Astrocyte (in vitro differentiated cells and primary cell): ENCODE results near the gene OR1N2. TPM values are rescaled to one million over a fixed set of nuclear protein-coding genes. Genes with fewer than 3 reads are reported as not detected.
"Not testable (repeated sequence)": the region's sequence is repeated elsewhere in the genome, so short reads cannot be mapped to it uniquely, and the experiment has no call there.

ENCODE experiments used
- DNase-seq: peaks from one replicate; pipeline ENCODE4 v3.0.0-alpha.2; 2010; ENCODE audit warnings: low read depth
- FAIRE-seq: peaks from 2 replicates; lab custom pipeline; 2011; peaks lifted over from hg19 to GRCh38; lab: Jason Lieb, UNC
- H2AFZ ChIP-seq: 2 replicates; pipeline ENCODE4 v1.6.0; 2012; ENCODE audit warnings: low read depth, low read length, inconsistent platforms
- H3K27ac ChIP-seq: 2 replicates; pipeline ENCODE4 v1.5.1; 2011; ENCODE audit warnings: low read depth, low read length, inconsistent platforms
- H3K27me3 ChIP-seq: 2 replicates; pipeline ENCODE4 v1.6.0; 2011; ENCODE audit warnings: low read length, inconsistent platforms; ENCODE audit not compliant: insufficient read depth
- H3K36me3 ChIP-seq: 2 replicates; pipeline ENCODE4 v1.5.1; 2011; ENCODE audit warnings: low read length, inconsistent platforms; ENCODE audit not compliant: insufficient read depth
- H3K4me1 ChIP-seq: 2 replicates; pipeline ENCODE4 v1.5.1; 2011; ENCODE audit warnings: low read length, inconsistent platforms; ENCODE audit not compliant: insufficient read depth
- H3K4me2 ChIP-seq: 2 replicates; pipeline ENCODE4 v1.6.0; 2012; ENCODE audit warnings: low read length, inconsistent platforms
- H3K4me3 ChIP-seq: 2 replicates; pipeline ENCODE4 v1.5.1; 2011; ENCODE audit warnings: low read depth, mild to moderate bottlenecking, low read length, inconsistent platforms; ENCODE audit not compliant: insufficient read depth
- H3K79me2 ChIP-seq: 2 replicates; pipeline ENCODE4 v1.6.0; 2012; ENCODE audit warnings: mild to moderate bottlenecking, low read length, inconsistent platforms; ENCODE audit not compliant: insufficient read depth
- H3K9ac ChIP-seq: 2 replicates; pipeline ENCODE4 v1.6.0; 2012; ENCODE audit warnings: mild to moderate bottlenecking, low read length, inconsistent platforms
- H3K9me3 ChIP-seq: 2 replicates; pipeline ENCODE4 v1.5.1; 2012; ENCODE audit warnings: low read depth, mild to moderate bottlenecking, low read length, inconsistent platforms; ENCODE audit not compliant: insufficient read depth
- H4K20me1 ChIP-seq: 2 replicates; pipeline ENCODE4 v1.6.0; 2012; ENCODE audit warnings: low read length, inconsistent platforms; ENCODE audit not compliant: insufficient read depth
- H3K27ac Mint-ChIP-seq: one replicate; pipeline ENCODE4 v1.8.0; 2021; ENCODE audit warnings: mild to moderate bottlenecking, mixed read lengths; ENCODE audit not compliant: unreplicated experiment
- H3K27me3 Mint-ChIP-seq: one replicate; pipeline ENCODE4 v1.8.0; 2021; ENCODE audit warnings: low read depth, mixed read lengths; ENCODE audit not compliant: unreplicated experiment
- H3K36me3 Mint-ChIP-seq: one replicate; pipeline ENCODE4 v1.8.0; 2021; ENCODE audit warnings: low read depth, mixed read lengths; ENCODE audit not compliant: unreplicated experiment
- H3K4me1 Mint-ChIP-seq: one replicate; pipeline ENCODE4 v1.8.0; 2021; ENCODE audit warnings: low read depth, mixed read lengths; ENCODE audit not compliant: unreplicated experiment
- H3K4me3 Mint-ChIP-seq: one replicate; pipeline ENCODE4 v1.8.0; 2021; ENCODE audit warnings: mild to moderate bottlenecking, moderate library complexity, mixed read lengths; ENCODE audit not compliant: unreplicated experiment
- H3K9me3 Mint-ChIP-seq: one replicate; pipeline ENCODE4 v1.8.0; 2021; ENCODE audit warnings: mild to moderate bottlenecking, mixed read lengths; ENCODE audit not compliant: unreplicated experiment
- CTCF ChIP-seq: IDR thresholded peaks from 2 replicates; pipeline ENCODE4 v1.5.1; 2011; ENCODE audit warnings: low read depth, mild to moderate bottlenecking, inconsistent platforms, low read length, moderate library complexity; ENCODE audit not compliant: insufficient read depth
- EZH2 ChIP-seq: IDR thresholded peaks from 2 replicates; pipeline ENCODE4 v1.6.1; 2012; ENCODE audit warnings: mild to moderate bottlenecking, low read length, inconsistent platforms; ENCODE audit not compliant: insufficient read depth
- total RNA-seq: library from RNA; stranded (reverse); gene quantifications from 2 replicates; pipeline ENCODE4 v1.2.1, GENCODE V29; 2021

Gene OR1N2
- total RNA-seq, 1 donor from 2014 or later: not detected

- no peak overlapping the region for H3K27ac Mint-ChIP-seq
- FAIRE-seq: no peak
- no peak for DNase-seq
Measured at GRCh38 chr9:122536134-122536533, 16.8 kb upstream of the OR1N2 start.

GRCh38 chr9:122537066-122537465 is 15.8 kb upstream of the OR1N2 start:
- not testable (repeated sequence) for H3K9me3 Mint-ChIP-seq, H3K36me3 Mint-ChIP-seq, H3K4me3 Mint-ChIP-seq, FAIRE-seq, H4K20me1 ChIP-seq, H3K4me1 ChIP-seq, H3K9ac ChIP-seq, H3K27me3 Mint-ChIP-seq, H3K4me2 ChIP-seq, H3K27ac Mint-ChIP-seq, H3K4me3 ChIP-seq, H3K27me3 ChIP-seq, H2AFZ ChIP-seq, H3K4me1 Mint-ChIP-seq, H3K79me2 ChIP-seq, H3K36me3 ChIP-seq, H3K27ac ChIP-seq, H3K9me3 ChIP-seq, DNase-seq

More at GRCh38 chr9:122536134-122536533, 16.8 kb upstream of the OR1N2 start:
- no peaks in the 10 kb centered on the region for H3K4me1 Mint-ChIP-seq
- no peak overlapping the region for H2AFZ ChIP-seq
- H3K4me3 ChIP-seq: no peak overlapping the region
- H3K36me3 Mint-ChIP-seq: no peaks in the 10 kb centered on the region
- no peak overlapping the region for H3K9ac ChIP-seq
- no peak overlapping the region for H3K4me3 Mint-ChIP-seq
- peaks cover 5% of the 10 kb centered on the region for H3K9me3 Mint-ChIP-seq
- H3K4me2 ChIP-seq: no peak overlapping the region
- TF ChIP-seq EZH2 (no peak), CTCF (no peak)
- no peaks in the 10 kb centered on the region for H3K27me3 ChIP-seq
- H3K36me3 ChIP-seq: no peaks in the 10 kb centered on the region
- no peak overlapping the region for H3K27ac ChIP-seq
- no peaks in the 10 kb centered on the region for H3K79me2 ChIP-seq
- H3K4me1 ChIP-seq: no peaks in the 10 kb centered on the region
- H4K20me1 ChIP-seq: no peaks in the 10 kb centered on the region
- no peaks in the 10 kb centered on the region for H3K9me3 ChIP-seq
- peaks cover 5% of the 10 kb centered on the region for H3K27me3 Mint-ChIP-seq

GRCh38 chr9:122538757-122539156 is 14.2 kb upstream of the OR1N2 start:
- no peaks in the 10 kb centered on the region for H3K9me3 ChIP-seq
- no peak for FAIRE-seq

More at GRCh38 chr9:122538757-122539156, 14.2 kb upstream of the OR1N2 start:
- no peaks in the 10 kb centered on the region for H4K20me1 ChIP-seq
- no peaks in the 10 kb centered on the region for H3K36me3 ChIP-seq
- peaks cover 5% of the 10 kb centered on the region for H3K27me3 Mint-ChIP-seq
- H3K79me2 ChIP-seq: no peaks in the 10 kb centered on the region
- H3K27me3 ChIP-seq: no peaks in the 10 kb centered on the region
- DNase-seq: no peak
- H3K36me3 Mint-ChIP-seq: no peaks in the 10 kb centered on the region
- no peak overlapping the region for H3K27ac ChIP-seq
- no peak overlapping the region for H3K4me3 Mint-ChIP-seq
- no peak overlapping the region for H3K4me2 ChIP-seq
- no peak overlapping the region for H2AFZ ChIP-seq
- no peaks in the 10 kb centered on the region for H3K4me1 Mint-ChIP-seq
- no peak overlapping the region for H3K9ac ChIP-seq
- H3K4me1 ChIP-seq: no peaks in the 10 kb centered on the region
- no peak overlapping the region for H3K4me3 ChIP-seq
- TF ChIP-seq EZH2 (no peak), CTCF (no peak)
- H3K9me3 Mint-ChIP-seq: peaks cover 5% of the 10 kb centered on the region
- H3K27ac Mint-ChIP-seq: no peak overlapping the region
